ENCODE data around the gene POU3F1.

The POU3F1 gene

GRCh38 chr1:38046333-38046883 lies at the start of gene POU3F1:
TSS of gene POU3F1 (minus strand) at chr1:38046793. CDS start at chr1:38046743, 50 bp downstream.
- no peak for DNase-seq (ENCODE audit: low spot score)

- DNase-seq (ENCODE audit: low spot score), result no peak
Measured at GRCh38 chr1:38095454-38095931, 48.9 kb upstream of the POU3F1 start.

- DNase-seq (ENCODE audit: low spot score), result no peak
Measured at GRCh38 chr1:38094711-38095290, 48.2 kb upstream of the POU3F1 start.

- DNase-seq (ENCODE audit: low spot score), result no peak
Measured at GRCh38 chr1:38093569-38094520, 47.3 kb upstream of the POU3F1 start.

GRCh38 chr1:38092256-38092655 lies 45.7 kb upstream of the POU3F1 start:
- DNase-seq (ENCODE audit: low spot score), result no peak

- DNase-seq (ENCODE audit: low spot score), result no peak
Measured at GRCh38 chr1:38090796-38091195, 44.2 kb upstream of the POU3F1 start.

GRCh38 chr1:38089712-38090360 lies 43.2 kb upstream of the POU3F1 start:
- DNase-seq (ENCODE audit: low spot score), result no peak

GRCh38 chr1:38088791-38089190 lies 42.2 kb upstream of the POU3F1 start:
- no peak for DNase-seq (ENCODE audit: low spot score)

- no peak for DNase-seq (ENCODE audit: low spot score)
Measured at GRCh38 chr1:38088366-38088765, 41.8 kb upstream of the POU3F1 start.

GRCh38 chr1:38087676-38088075 lies 41.1 kb upstream of the POU3F1 start:
- no peak for DNase-seq (ENCODE audit: low spot score)

GRCh38 chr1:38085666-38086330 lies 39.2 kb upstream of the POU3F1 start:
- no peak for DNase-seq (ENCODE audit: low spot score)

GRCh38 chr1:38084700-38085099 lies 38.1 kb upstream of the POU3F1 start:
- DNase-seq (ENCODE audit: low spot score), result no peak

- DNase-seq (ENCODE audit: low spot score), result no peak
Measured at GRCh38 chr1:38084113-38084512, 37.5 kb upstream of the POU3F1 start.

- DNase-seq (ENCODE audit: low spot score), result no peak
Measured at GRCh38 chr1:38083541-38083940, 36.9 kb upstream of the POU3F1 start.

GRCh38 chr1:38082769-38083263 lies 36.2 kb upstream of the POU3F1 start:
- DNase-seq (ENCODE audit: low spot score), result no peak

- DNase-seq (ENCODE audit: low spot score), result no peak
Measured at GRCh38 chr1:38079019-38079418, 32.4 kb upstream of the POU3F1 start.

- DNase-seq (ENCODE audit: low spot score), result no peak
Measured at GRCh38 chr1:38077523-38078147, 31.0 kb upstream of the POU3F1 start.

- no peak for DNase-seq (ENCODE audit: low spot score)
Measured at GRCh38 chr1:38076455-38076854, 29.9 kb upstream of the POU3F1 start.

- DNase-seq (ENCODE audit: low spot score), result no peak
Measured at GRCh38 chr1:38076038-38076437, 29.4 kb upstream of the POU3F1 start.

GRCh38 chr1:38075191-38075590 lies 28.6 kb upstream of the POU3F1 start:
- DNase-seq (ENCODE audit: low spot score), result no peak

GRCh38 chr1:38074302-38074677 lies 27.7 kb upstream of the POU3F1 start:
- no peak for DNase-seq (ENCODE audit: low spot score)
